Lung (tissue), 13 donors: ENCODE data around the gene HOXD9. TPM values are rescaled to one million over a fixed set of nuclear protein-coding genes. Genes with fewer than 3 reads are reported as not detected.

Experiments
- ATAC-seq: fragments of 200-7000 bp; cut with Tn5 transposase; one replicate; pipeline ENCODE4 v1.9.1; 2020; ENCODE audit warnings: moderate number of reproducible peaks; ENCODE audit not compliant: insufficient read depth, low FRiP score
- DNase-seq, 3 donors: peaks; one replicate each; pipeline ENCODE4 v3.0.0-alpha.2; 2013 to 2017
- H3K27ac ChIP-seq, 2 donors: one replicate each; pipeline ENCODE4 v1.5.1; 2013; ENCODE audit warnings: mild to moderate bottlenecking in 2 of 2, moderate library complexity in 2 of 2, control low read depth in 1 of 2, inconsistent platforms in 1 of 2, low read depth in 1 of 2, low read length in 1 of 2
- H3K27me3 ChIP-seq, 3 donors: one replicate each; pipeline ENCODE4 v1.5.1; 2013; ENCODE audit warnings: low read length in 2 of 3; ENCODE audit not compliant: control insufficient read depth in 3 of 3, insufficient read depth in 3 of 3
- H3K36me3 ChIP-seq, 4 donors: one replicate each; pipeline ENCODE4 v1.5.1; 2013; ENCODE audit warnings: low read length in 4 of 4, mild to moderate bottlenecking in 1 of 4, moderate library complexity in 1 of 4; ENCODE audit not compliant: control insufficient read depth in 4 of 4, insufficient read depth in 4 of 4
- H3K4me1 ChIP-seq, 5 donors: one replicate each; pipeline ENCODE4 v1.5.1; 2013; ENCODE audit warnings: low read length in 5 of 5, mild to moderate bottlenecking in 2 of 5, moderate library complexity in 1 of 5; ENCODE audit not compliant: control insufficient read depth in 5 of 5, insufficient read depth in 5 of 5
- H3K4me3 ChIP-seq: one replicate; pipeline ENCODE4 v1.5.1; 2013; ENCODE audit warnings: mild to moderate bottlenecking, control low read depth, moderate library complexity
- H3K9ac ChIP-seq, 2 donors: one replicate each; pipeline ENCODE4 v1.5.1; 2013; ENCODE audit warnings: low read length in 2 of 2, control low read depth in 1 of 2; ENCODE audit not compliant: insufficient read depth in 1 of 2
- H3K9me3 ChIP-seq, 4 donors: one replicate each; pipeline ENCODE4 v1.5.1; 2013; ENCODE audit warnings: low read length in 3 of 4, mild to moderate bottlenecking in 1 of 4, moderate library complexity in 1 of 4; ENCODE audit not compliant: control insufficient read depth in 4 of 4, insufficient read depth in 3 of 4
- WGBS, 2 donors: extraction: QIAGEN DNeasy Blood & Tissue Kit; methylation state at CpG; one replicate each; pipeline ENCODE4 v1.1.7; 2013; 5-methylcytosine and 5-hydroxymethylcytosine counted together
- polyA plus RNA-seq, 2 donors: library from polyadenylated mRNA; stranded (reverse); fragments of 200-250 nt; gene quantifications; one replicate each; pipeline ENCODE4 v1.2.1, GENCODE V29; 2013
- small RNA-seq: library from RNA; depleted of rRNA; stranded (forward); fragments of <200 nt; gene quantifications from one replicate; pipeline ENCODE3, GENCODE V24; 2014; ENCODE audit warnings: low replicate concordance
- total RNA-seq, 2 donors: library from RNA; depleted of rRNA in 1 of 2; stranded (reverse); fragments of >200 nt in 1 of 2; gene quantifications; one replicate each; pipeline ENCODE4 v1.2.1, GENCODE V29; 2014 to 2021
- TF ChIP-seq, protein P1 (sequence below): IDR thresholded peaks from 2 replicates; pipeline ENCODE4 v1.5.1; 2012; ENCODE audit warnings: mild to moderate bottlenecking; ENCODE audit errors: control extremely low read depth, extremely low read depth
- donor health status: control.
- donor health status: control.
- donor health status: Bipolar disorder and iron deficiency.
- donor health status: healthy.
- donor health status: DM: yes; HTN: yes; CAD: no.

HOXD9 gene
- total and polyA plus RNA-seq, 4 donors, result 0.29 to 0.80 (median 0.51) TPM

DNA sequence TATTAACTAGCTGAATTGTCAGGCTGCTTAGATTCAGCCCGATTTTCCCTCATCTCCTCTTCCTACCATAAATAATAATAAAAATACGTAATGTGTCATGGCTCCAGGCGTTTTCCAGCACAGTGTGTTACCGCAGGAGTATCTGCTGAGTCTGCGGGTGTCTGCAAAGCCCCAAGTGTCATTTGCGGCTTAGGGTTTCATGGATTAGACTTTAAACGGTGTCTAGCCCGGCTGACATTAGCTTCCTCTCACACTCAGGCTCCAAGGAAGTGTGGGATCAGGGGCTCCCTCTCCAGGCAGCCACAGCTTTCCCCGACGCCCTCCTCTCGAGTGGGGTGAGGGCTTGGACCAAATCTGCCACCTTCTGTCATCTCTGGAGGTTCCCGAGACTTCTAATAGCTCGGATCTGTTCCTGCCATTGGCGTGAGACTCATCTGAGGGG is 51.9 kb downstream of the HOXD9 start:
- Histone ChIP-seq H3K27ac (no peak overlapping the region), H3K27me3 (peaks cover 30 to 92% (median 90%) of the 10 kb centered on the region in 3 donors), H3K4me1 (peaks cover 0 to 20% (median 4%) of the 10 kb centered on the region in 5 donors), H3K9ac (no peak overlapping the region), H3K36me3 (no peaks in the 10 kb centered on the region), H3K4me3 (no peak overlapping the region), H3K9me3 (peaks cover 0 to 18% (median 0%) of the 10 kb centered on the region in 4 donors)
- no peak for ATAC-seq
- WGBS, 2 donors, result 6 to 22% methylated on average over 14 of the region's 14 CpGs
- TF ChIP-seq, protein P1, sequence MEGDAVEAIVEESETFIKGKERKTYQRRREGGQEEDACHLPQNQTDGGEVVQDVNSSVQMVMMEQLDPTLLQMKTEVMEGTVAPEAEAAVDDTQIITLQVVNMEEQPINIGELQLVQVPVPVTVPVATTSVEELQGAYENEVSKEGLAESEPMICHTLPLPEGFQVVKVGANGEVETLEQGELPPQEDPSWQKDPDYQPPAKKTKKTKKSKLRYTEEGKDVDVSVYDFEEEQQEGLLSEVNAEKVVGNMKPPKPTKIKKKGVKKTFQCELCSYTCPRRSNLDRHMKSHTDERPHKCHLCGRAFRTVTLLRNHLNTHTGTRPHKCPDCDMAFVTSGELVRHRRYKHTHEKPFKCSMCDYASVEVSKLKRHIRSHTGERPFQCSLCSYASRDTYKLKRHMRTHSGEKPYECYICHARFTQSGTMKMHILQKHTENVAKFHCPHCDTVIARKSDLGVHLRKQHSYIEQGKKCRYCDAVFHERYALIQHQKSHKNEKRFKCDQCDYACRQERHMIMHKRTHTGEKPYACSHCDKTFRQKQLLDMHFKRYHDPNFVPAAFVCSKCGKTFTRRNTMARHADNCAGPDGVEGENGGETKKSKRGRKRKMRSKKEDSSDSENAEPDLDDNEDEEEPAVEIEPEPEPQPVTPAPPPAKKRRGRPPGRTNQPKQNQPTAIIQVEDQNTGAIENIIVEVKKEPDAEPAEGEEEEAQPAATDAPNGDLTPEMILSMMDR, result no peak
- DNase-seq, result peak in 1 of 3 donors; percentile 25

Small RNA genes within 50 kb of the gene (small RNA-seq; reads per million reads assigned to genes)
- gene MIR10B, result 2,837 reads per million, percentile 100 among the genes with 10 or more reads in this experiment

Other genes with a start within 250 kb of the HOXD9 start
- 10 to 100 TPM; 27.6 to 48.2 TPM for gene LNPK, start 120.5 kb upstream of the HOXD9 start, total RNA-seq
- 1 to 10 TPM; 4.7 to 5.8 TPM for gene LNPK, start 120.5 kb upstream of the HOXD9 start, polyA plus RNA-seq
- gene EVX2, start 38.8 kb upstream of the HOXD9 start, total RNA-seq, result not detected
- not detected for gene EVX2, start 38.8 kb upstream of the HOXD9 start, polyA plus RNA-seq
- gene HOXD13, start 30.0 kb upstream of the HOXD9 start, total RNA-seq, result not detected
- not detected for gene HOXD13, start 30.0 kb upstream of the HOXD9 start, polyA plus RNA-seq
- gene HOXD12, start 22.9 kb upstream of the HOXD9 start, total RNA-seq, result not detected
- not detected for gene HOXD12, start 22.9 kb upstream of the HOXD9 start, polyA plus RNA-seq
- gene HOXD11, start 15.4 kb upstream of the HOXD9 start, total RNA-seq, result not detected
- gene HOXD11, start 15.4 kb upstream of the HOXD9 start, polyA plus RNA-seq, result not detected
- under 1 TPM in 1 of 2 donors, not detected in 1; 0.54 TPM for gene HOXD10, start 5.9 kb upstream of the HOXD9 start, total RNA-seq
- gene HOXD10, start 5.9 kb upstream of the HOXD9 start, polyA plus RNA-seq, result under 1 TPM in 1 of 2 donors, not detected in 1; 0.05 TPM
- 1 to 10 TPM; 1.2 to 1.6 TPM for gene HOXD8, start 7.0 kb downstream of the HOXD9 start, total RNA-seq
- under 1 TPM; 0.34 to 0.85 TPM for gene HOXD8, start 7.0 kb downstream of the HOXD9 start, polyA plus RNA-seq
- 1 to 10 TPM in 1 of 2 donors, under 1 TPM in 1; 0.74 to 1.1 TPM for gene HOXD4, start 28.8 kb downstream of the HOXD9 start, total RNA-seq
- under 1 TPM; 0.12 to 0.23 TPM for gene HOXD4, start 28.8 kb downstream of the HOXD9 start, polyA plus RNA-seq
- gene HOXD3, start 34.6 kb downstream of the HOXD9 start, total RNA-seq, result 1 to 10 TPM; 1.1 to 2.5 TPM
- gene HOXD3, start 34.6 kb downstream of the HOXD9 start, polyA plus RNA-seq, result under 1 TPM; 0.07 to 0.18 TPM
- gene HOXD1, start 65.9 kb downstream of the HOXD9 start, total RNA-seq, result 1 to 10 TPM in 1 of 2 donors, under 1 TPM in 1; 0.40 to 2.5 TPM
- 1 to 10 TPM in 1 of 2 donors, under 1 TPM in 1; 0.90 to 3.2 TPM for gene HOXD1, start 65.9 kb downstream of the HOXD9 start, polyA plus RNA-seq
- 10 to 100 TPM; 20.2 to 27.7 TPM for gene MTX2, start 146.7 kb downstream of the HOXD9 start, total RNA-seq
- gene MTX2, start 146.7 kb downstream of the HOXD9 start, polyA plus RNA-seq, result 10 to 100 TPM; 27.8 to 42.1 TPM